T47D (cell line): ENCODE measurements around the gene ERCC6.

Source experiments
- DNase-seq, 2 experiments: peaks; one replicate each; pipeline versions ENCODE4 v3.0.0 to v3.0.0-alpha.2; 2011 to 2012; ENCODE audit warnings: low read depth in 1 of 2, low spot score in 1 of 2
- JUND ChIP-seq: IDR thresholded peaks from 2 replicates; pipeline ENCODE4 v1.6.1; 2012; ENCODE audit warnings: low read depth
- in situ Hi-C: cut with HindIII; loops from 2 replicates; pipeline ENCODE4 v1.10.0; 2016; ENCODE audit warnings: low sequenced_read_pairs, low pct_unique_long_range_greater_than_20kb

The ERCC6 gene

GRCh38 chr10:49518982-49519578 lies 19.8 kb downstream of the ERCC6 start:
- in situ Hi-C loops, result no loop called here
- no peak for TF ChIP-seq JUND
- DNase-seq, result peak; percentile 64 to 77

- TF ChIP-seq JUND, result no peak
- in situ Hi-C loops, result no loop called here
- no peak for DNase-seq
These were observed 20.4 kb downstream of the ERCC6 start for GRCh38 chr10:49518566-49518965.

- in situ Hi-C loops, result no loop called here
- no peak for DNase-seq
- TF ChIP-seq JUND, result no peak
These were observed 22.5 kb downstream of the ERCC6 start for GRCh38 chr10:49516216-49516970.

GRCh38 chr10:49512121-49512809 lies 26.7 kb downstream of the ERCC6 start:
- TF ChIP-seq JUND, result no peak
- in situ Hi-C loops, result no loop called here
- DNase-seq, result peak; percentile 23 to 85

- peak in 1 of 2 experiments; percentile 54 for DNase-seq
- in situ Hi-C loops, result no loop called here
- no peak for TF ChIP-seq JUND
These were observed 29.1 kb downstream of the ERCC6 start for GRCh38 chr10:49509771-49510303.

- in situ Hi-C loops, result no loop called here
- TF ChIP-seq JUND, result no peak
- DNase-seq, result no peak
These were observed 30.3 kb downstream of the ERCC6 start for GRCh38 chr10:49508654-49509053.

GRCh38 chr10:49508249-49508648 lies 30.7 kb downstream of the ERCC6 start:
- no peak for TF ChIP-seq JUND
- DNase-seq, result no peak
- in situ Hi-C loops, result no loop called here

GRCh38 chr10:49505589-49505988 lies 33.3 kb downstream of the ERCC6 start:
- no peak for TF ChIP-seq JUND
- no peak for DNase-seq
- in situ Hi-C loops, result no loop called here

- in situ Hi-C loops, result no loop called here
- no peak for TF ChIP-seq JUND
- peak in 1 of 2 experiments; percentile 23 for DNase-seq
These were observed 33.8 kb downstream of the ERCC6 start for GRCh38 chr10:49505076-49505475.

- DNase-seq, result peak in 1 of 2 experiments; percentile 23
- TF ChIP-seq JUND, result no peak
- in situ Hi-C loops, result no loop called here
These were observed 34.4 kb downstream of the ERCC6 start for GRCh38 chr10:49504528-49504927.

GRCh38 chr10:49502358-49502757 lies 36.6 kb downstream of the ERCC6 start:
- in situ Hi-C loops, result no loop called here
- DNase-seq, result no peak
- no peak for TF ChIP-seq JUND

GRCh38 chr10:49500412-49500811 lies 38.5 kb downstream of the ERCC6 start:
- in situ Hi-C loops, result no loop called here
- DNase-seq, result peak in 1 of 2 experiments; percentile 16
- no peak for TF ChIP-seq JUND
